Globus pallidus (tissue), 1 donor: ENCODE results near the gene NKAIN2.

Source experiments
- DNase-seq: peaks from one replicate; pipeline ENCODE4 v3.0.0-alpha.2; 2015; ENCODE audit warnings: low spot score

NKAIN2 gene

GRCh38 chr6:123808556-123808955 is 4.9 kb downstream of the NKAIN2 start:
- DNase-seq = peak; percentile 85

GRCh38 chr6:123810214-123810613 is 6.5 kb downstream of the NKAIN2 start:
- DNase-seq = no peak

- peak; percentile 60 for DNase-seq
Observed at GRCh38 chr6:123810948-123811347, 7.3 kb downstream of the NKAIN2 start.

- DNase-seq = no peak
Observed at GRCh38 chr6:123811378-123811777, 7.7 kb downstream of the NKAIN2 start.

GRCh38 chr6:123812621-123813020 is 9.0 kb downstream of the NKAIN2 start:
- peak; percentile 72 for DNase-seq

- no peak for DNase-seq
Observed at GRCh38 chr6:123821112-123821511, 17.4 kb downstream of the NKAIN2 start.

- no peak for DNase-seq
Observed at GRCh38 chr6:123829302-123829953, 25.8 kb downstream of the NKAIN2 start.

- DNase-seq = no peak
Observed at GRCh38 chr6:123830120-123830519, 26.5 kb downstream of the NKAIN2 start.

GRCh38 chr6:123838505-123839234 is 35.0 kb downstream of the NKAIN2 start:
- DNase-seq = no peak

- DNase-seq = no peak
Observed at GRCh38 chr6:123841067-123841896, 37.6 kb downstream of the NKAIN2 start.

GRCh38 chr6:123844011-123844410 is 40.3 kb downstream of the NKAIN2 start:
- DNase-seq = no peak

GRCh38 chr6:123848347-123848746 is 44.7 kb downstream of the NKAIN2 start:
- no peak for DNase-seq

GRCh38 chr6:123849406-123849805 is 45.7 kb downstream of the NKAIN2 start:
- no peak for DNase-seq

- no peak for DNase-seq
Observed at GRCh38 chr6:123850555-123850954, 46.9 kb downstream of the NKAIN2 start.

GRCh38 chr6:123854201-123854600 is 50.5 kb downstream of the NKAIN2 start:
- no peak for DNase-seq

GRCh38 chr6:123855506-123855905 is 51.8 kb downstream of the NKAIN2 start:
- DNase-seq = no peak

- no peak for DNase-seq
Observed at GRCh38 chr6:123859291-123859690, 55.6 kb downstream of the NKAIN2 start.

GRCh38 chr6:123869334-123869733 is 65.7 kb downstream of the NKAIN2 start:
- DNase-seq = no peak

GRCh38 chr6:123873974-123874373 is 70.3 kb downstream of the NKAIN2 start:
- no peak for DNase-seq

- no peak for DNase-seq
Observed at GRCh38 chr6:123875784-123876183, 72.1 kb downstream of the NKAIN2 start.

- no peak for DNase-seq
Observed at GRCh38 chr6:123879749-123880148, 76.1 kb downstream of the NKAIN2 start.

- no peak for DNase-seq
Observed at GRCh38 chr6:123888771-123889513, 85.3 kb downstream of the NKAIN2 start.
